ENCODE results near the gene LPCAT4. TPM values are rescaled to one million over a fixed set of nuclear protein-coding genes. Genes with fewer than 3 reads are reported as not detected.

Gene LPCAT4
- total and polyA plus RNA-seq, 2 of the 8 experiments (the other 6 are each of a cell fraction or from before 2014, with no cell fraction given), result 69.3 to 109 TPM

DNA sequence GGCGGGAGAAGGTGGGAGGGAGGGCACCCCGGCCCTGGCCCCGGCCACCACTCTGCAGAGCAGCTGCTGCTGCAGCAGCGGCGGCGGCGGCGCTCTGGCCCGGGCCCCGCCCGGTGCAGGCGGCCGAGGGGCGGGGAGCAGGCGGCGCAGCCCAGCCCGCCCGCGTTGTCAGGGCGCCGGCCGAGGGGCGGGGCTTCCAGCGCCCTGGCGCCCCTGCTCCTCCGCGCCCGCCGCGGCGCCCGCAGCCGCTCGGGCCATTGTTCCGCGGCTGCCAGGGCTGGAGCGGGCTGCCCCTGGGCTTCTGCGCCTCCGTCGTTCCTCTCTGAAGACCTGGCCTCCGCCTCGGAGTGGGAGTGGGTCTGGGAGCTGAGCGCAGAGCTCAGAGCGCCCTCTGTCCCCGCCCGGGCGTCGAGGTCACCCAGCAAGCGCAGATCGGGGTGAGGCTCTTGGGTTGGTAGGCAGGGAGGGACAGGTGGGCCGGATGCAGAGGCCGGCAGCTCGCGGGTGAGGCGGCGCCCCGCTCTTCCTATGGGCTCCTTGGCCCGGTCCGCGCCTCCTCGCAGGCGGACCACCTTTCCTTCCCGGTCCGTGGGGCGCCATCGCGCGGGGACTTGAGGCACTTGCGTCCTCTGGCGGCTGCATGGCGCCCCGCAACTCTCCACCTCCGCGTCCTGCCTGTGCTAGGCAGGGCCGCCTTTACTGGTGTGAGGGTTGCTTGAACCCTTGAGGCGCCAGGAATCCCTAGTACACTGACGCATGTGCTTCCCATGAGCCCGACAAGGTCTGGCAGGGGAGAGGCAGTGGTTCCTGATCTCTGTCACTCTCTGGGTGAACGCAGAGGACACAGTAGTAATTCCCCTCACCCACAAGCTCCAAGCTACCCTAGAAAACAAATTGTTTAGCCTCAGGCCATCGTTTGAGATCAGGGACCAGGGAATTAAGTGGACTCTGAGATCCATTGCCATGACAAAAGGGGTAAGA lies at the start of gene LPCAT4 (continued):
- TF ChIP-seq POU5F1 (IDR thresholded peaks at IDR 0.05; ENCODE audit: low read depth, low read length) (no peak), NRF1 (IDR thresholded peaks at IDR 0.05; ENCODE audit: low read depth, low read length) (no peak), JUN (IDR thresholded peaks at IDR 0.05; ENCODE audit: low read depth, low read length) (no peak), SIX5 (IDR thresholded peaks at IDR 0.05; ENCODE audit: low read depth, low read length) (no peak), RNF2 (IDR thresholded peaks at IDR 0.05; ENCODE audit: borderline replicate concordance, low read depth, low read length, missing control alignments, poor library complexity, severe bottlenecking) (no peak), GTF2F1 (IDR thresholded peaks at IDR 0.05; ENCODE audit: borderline replicate concordance, low read depth, low read length) (no peak), SAP30 (IDR thresholded peaks at IDR 0.05; ENCODE audit: insufficient read depth, insufficient replicate concordance, low read length) (no peak), CEBPB (IDR thresholded peaks at IDR 0.05; ENCODE audit: low read depth, low read length) (no peak), YY1 (IDR thresholded peaks at IDR 0.05; ENCODE audit: low read depth, low read length) (no peak; the same call in none of the 2 replicates), HDAC2 (IDR thresholded peaks at IDR 0.05; ENCODE audit: borderline replicate concordance in 1 of 2, low read depth in 2 of 2, low read length in 2 of 2) (no peak), ASH2L (IDR thresholded peaks at IDR 0.05; ENCODE audit: low read length) (peak; percentile 57), SIRT6 (IDR thresholded peaks at IDR 0.05; ENCODE audit: low read length) (no peak)

All from H1 (cell line).